GM23338 (cell line): ENCODE measurements around the gene NUMB. TPM values are rescaled to one million over a fixed set of nuclear protein-coding genes. Genes with fewer than 3 reads are reported as not detected.

ENCODE experiments used
- ATAC-seq: fragments of 200-7000 bp; cut with Tn5 transposase; 3 replicates; pipeline ENCODE4 v1.9.1; 2020
- DNase-seq: peaks from one replicate; pipeline ENCODE4 v3.0.0-alpha.2; 2015; ENCODE audit warnings: low spot score
- H2AFZ ChIP-seq: fragments of 200-600 bp; sonication (generic); 2 replicates; pipeline ENCODE4 v1.8.0; 2016; ENCODE audit warnings: antibody characterized with exemption, mild to moderate bottlenecking, moderate library complexity
- H3F3A ChIP-seq: fragments of 200-600 bp; sonication (generic); replicated peaks from 2 replicates; pipeline ENCODE4 v1.8.0; 2017; ENCODE audit warnings: antibody characterized with exemption, mixed run types, low read depth
- H3K27ac ChIP-seq: fragments of 200-600 bp; sonication (generic); 2 replicates; pipeline ENCODE4 v1.6.1; 2016; ENCODE audit warnings: low read depth
- H3K27me3 ChIP-seq: fragments of 200-600 bp; sonication (generic); 2 replicates; pipeline ENCODE4 v1.8.0; 2016; ENCODE audit warnings: mild to moderate bottlenecking, mixed run types, moderate library complexity; ENCODE audit not compliant: insufficient read depth
- H3K36me3 ChIP-seq: fragments of 200-600 bp; sonication (generic); 2 replicates; pipeline ENCODE4 v1.8.0; 2016; ENCODE audit warnings: mild to moderate bottlenecking; ENCODE audit not compliant: insufficient read depth
- H3K4me1 ChIP-seq: fragments of 200-600 bp; sonication (generic); 2 replicates; pipeline ENCODE4 v1.8.0; 2016; ENCODE audit warnings: mild to moderate bottlenecking, moderate library complexity; ENCODE audit not compliant: insufficient read depth
- H3K4me2 ChIP-seq: fragments of 200-600 bp; sonication (generic); 2 replicates; pipeline ENCODE4 v1.7.1; 2017; ENCODE audit warnings: mixed run types
- H3K4me3 ChIP-seq: fragments of 200-600 bp; sonication (generic); 2 replicates; pipeline ENCODE4 v1.6.1; 2016; ENCODE audit warnings: mixed run types
- H3K79me2 ChIP-seq: fragments of 200-600 bp; sonication (generic); replicated peaks from 2 replicates; pipeline ENCODE4 v1.8.0; 2017; ENCODE audit warnings: mild to moderate bottlenecking; ENCODE audit not compliant: insufficient read depth
- H3K9me2 ChIP-seq: fragments of 200-600 bp; sonication (generic); 2 replicates; pipeline ENCODE4 v1.8.0; 2017; ENCODE audit not compliant: insufficient read depth
- H4K20me1 ChIP-seq: fragments of 200-600 bp; sonication (generic); replicated peaks from 2 replicates; pipeline ENCODE4 v1.8.0; 2017; ENCODE audit warnings: mild to moderate bottlenecking; ENCODE audit not compliant: insufficient read depth
- H3K27ac Mint-ChIP-seq: 2 replicates; pipeline ENCODE4 v1.8.0; 2020; ENCODE audit warnings: inconsistent platforms, mild to moderate bottlenecking, moderate library complexity, mixed read lengths
- H3K27me3 Mint-ChIP-seq: 3 replicates; pipeline ENCODE4 v1.8.0; 2022; ENCODE audit warnings: low read depth, mild to moderate bottlenecking, moderate library complexity, mixed read lengths, inconsistent platforms; ENCODE audit not compliant: insufficient read depth, poor library complexity
- H3K36me3 Mint-ChIP-seq: 3 replicates; pipeline ENCODE4 v1.8.0; 2021; ENCODE audit warnings: low read depth, mild to moderate bottlenecking, inconsistent platforms, moderate library complexity, mixed read lengths
- H3K4me1 Mint-ChIP-seq: 3 replicates; pipeline ENCODE4 v1.8.0; 2020; ENCODE audit warnings: mild to moderate bottlenecking, inconsistent platforms, mixed read lengths
- H3K4me3 Mint-ChIP-seq: 3 replicates; pipeline ENCODE4 v1.8.0; 2021; ENCODE audit warnings: moderate library complexity, mild to moderate bottlenecking, inconsistent platforms, mixed read lengths
- H3K9me3 Mint-ChIP-seq: 3 replicates; pipeline ENCODE4 v1.8.0; 2020; ENCODE audit warnings: moderate library complexity, mild to moderate bottlenecking, inconsistent platforms, mixed read lengths
- CREB1 ChIP-seq: fragments of 250-450 bp; sonication (Bioruptor Pico); IDR thresholded peaks from 2 replicates; pipeline ENCODE4 v1.5.0; 2020; ENCODE audit warnings: low read depth, mild to moderate bottlenecking, moderate library complexity
- EZH2 ChIP-seq: fragments of 200-600 bp; sonication (generic); IDR thresholded peaks from one replicate; pipeline ENCODE4 v1.8.0; 2017; ENCODE audit warnings: antibody characterized with exemption, mild to moderate bottlenecking, low read depth; ENCODE audit not compliant: unreplicated experiment
- JUNB ChIP-seq: IDR thresholded peaks from one replicate; pipeline ENCODE4 v1.6.1; 2016; ENCODE audit warnings: antibody characterized with exemption; ENCODE audit not compliant: unreplicated experiment
- NANOG ChIP-seq: IDR thresholded peaks from 2 replicates; pipeline ENCODE4 v1.6.1; 2016; ENCODE audit warnings: antibody characterized with exemption, borderline replicate concordance
- REST ChIP-seq: IDR thresholded peaks from one replicate; pipeline ENCODE4 v1.6.1; 2018; ENCODE audit warnings: antibody characterized with exemption; ENCODE audit not compliant: unreplicated experiment
- STAT1 ChIP-seq: IDR thresholded peaks from one replicate; pipeline ENCODE4 v1.6.1; 2016; ENCODE audit warnings: antibody characterized with exemption; ENCODE audit not compliant: unreplicated experiment
- ZNF114 ChIP-seq: fragments of 250-450 bp; sonication (Bioruptor Pico); IDR thresholded peaks from 2 replicates; pipeline ENCODE4 v1.5.0; 2020; ENCODE audit warnings: mild to moderate bottlenecking, moderate library complexity
- ZNF331 ChIP-seq: fragments of 250-450 bp; sonication (Bioruptor Pico); IDR thresholded peaks from 2 replicates; pipeline ENCODE4 v1.5.0; 2020; ENCODE audit warnings: low read depth, mild to moderate bottlenecking, moderate library complexity
- polyA plus RNA-seq: library from polyadenylated mRNA; unstranded; fragments of >200 nt; fragmentation: Nextera tagmentation; extraction: Ambion mirVana; gene quantifications from 2 replicates; pipeline ENCODE4 v1.2.1, GENCODE V29; 2016
- total RNA-seq: library from RNA; depleted of rRNA; stranded (reverse); fragments of >200 nt; shearing (Covaris generic); gene quantifications from 2 replicates; pipeline ENCODE4 v1.2.3, GENCODE V29; 2014

Gene NUMB
- total and polyA plus RNA-seq, 2 experiments from 2014 or later, result 32.1 to 36.7 TPM

DNA sequence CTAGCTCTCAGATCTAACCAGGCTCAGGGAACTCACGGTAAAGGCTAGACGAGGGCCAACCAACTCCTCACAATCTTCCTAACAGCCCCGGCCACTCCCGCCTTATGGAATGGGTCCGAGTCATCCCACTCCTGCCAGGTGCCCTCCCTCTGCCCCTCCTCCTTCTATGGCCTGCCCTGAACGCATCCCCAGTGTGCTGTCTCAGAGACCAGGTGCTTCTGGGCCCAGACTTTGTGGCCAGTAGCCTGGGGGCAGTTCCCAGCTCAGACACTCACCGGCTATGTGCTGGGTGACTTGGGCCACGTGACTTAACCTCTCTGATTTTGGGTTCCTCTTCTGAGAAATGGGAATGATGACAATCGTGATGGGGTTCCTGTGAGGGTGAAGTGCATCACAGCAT, 198.5 kb downstream of the NUMB start (continued):
- TF ChIP-seq REST (no peak), NANOG (no peak), JUNB (no peak), STAT1 (no peak), EZH2 (no peak), CREB1 (CRISPR knock-in tag) (no peak), ZNF331 (no peak), ZNF114 (CRISPR knock-in tag) (no peak)

GRCh38 chr14:73258845-73259611, 199.3 kb downstream of the NUMB start:
- Histone ChIP-seq H3K4me3 (no peak overlapping the region), H3K4me1 (no peaks in the 10 kb centered on the region), H3K9me2 (no peaks in the 10 kb centered on the region), H3F3A (no peaks in the 10 kb centered on the region), H3K36me3 (no peaks in the 10 kb centered on the region), H3K79me2 (no peaks in the 10 kb centered on the region), H3K4me2 (no peak overlapping the region), H4K20me1 (no peaks in the 10 kb centered on the region), H3K27me3 (no peaks in the 10 kb centered on the region), H2AFZ (no peak overlapping the region), H3K27ac (no peak overlapping the region)
- TF ChIP-seq STAT1, result no peak
- TF ChIP-seq JUNB, result no peak
- no peak for TF ChIP-seq ZNF114 (CRISPR knock-in tag)
- no peak for TF ChIP-seq REST
- TF ChIP-seq ZNF331, result no peak
- DNase-seq, result no peak
- Mint-ChIP-seq H3K4me3 (no peak overlapping the region), H3K27me3 (peaks cover 10% of the 10 kb centered on the region), H3K4me1 (no peaks in the 10 kb centered on the region), H3K36me3 (no peaks in the 10 kb centered on the region; the same call in 2 of the 3 replicates), H3K27ac (no peak overlapping the region), H3K9me3 (no peaks in the 10 kb centered on the region)
- ATAC-seq, result no peak
